ENCODE data around the gene CCDC117.

CCDC117 gene

DNA sequence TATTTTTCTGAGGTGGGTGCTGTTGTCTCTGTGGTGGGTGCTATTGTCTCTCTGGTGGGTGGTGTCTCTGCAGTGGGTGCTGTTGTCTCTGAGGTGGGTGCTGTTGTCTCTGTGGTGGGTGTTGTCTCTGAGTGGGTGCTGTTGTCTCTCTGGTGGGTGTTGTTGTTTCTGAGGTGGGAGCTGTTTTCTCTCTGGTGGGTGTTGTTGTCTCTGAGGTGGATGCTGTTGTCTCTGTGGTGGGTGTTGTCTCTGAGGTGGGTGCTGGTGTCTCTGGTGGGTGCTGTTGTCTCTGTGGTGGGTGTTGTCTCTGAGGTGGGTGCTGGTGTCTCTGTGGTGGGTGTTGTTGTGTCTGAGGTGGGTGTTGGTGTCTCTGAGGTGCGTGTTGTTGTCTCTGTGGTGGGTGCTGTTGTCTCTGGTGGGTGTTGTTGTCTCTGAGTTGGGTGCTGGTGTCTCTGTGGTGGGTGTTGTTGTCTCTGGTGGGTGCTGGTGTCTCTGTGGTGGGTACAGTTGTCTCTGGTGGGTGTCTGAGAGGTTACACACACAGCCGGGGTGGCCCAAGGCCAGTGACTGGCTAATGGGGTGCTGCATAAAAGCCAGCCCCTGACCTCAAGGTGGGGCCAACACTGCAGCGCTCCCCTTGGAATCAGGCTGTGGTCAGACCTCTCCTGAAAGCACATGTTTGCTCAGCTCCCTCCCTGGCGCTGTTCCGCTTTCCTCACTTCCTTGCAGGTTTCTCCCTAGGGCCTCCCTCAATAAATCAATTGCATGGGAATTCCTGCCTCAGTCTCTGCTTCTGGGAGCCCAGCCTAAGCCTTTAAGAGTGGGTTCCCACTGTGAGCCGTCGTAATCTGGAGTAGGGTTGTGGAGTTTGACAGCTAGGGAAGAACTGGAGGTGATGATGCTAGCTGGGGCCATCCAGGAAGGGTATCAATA is 58.9 kb downstream of the CCDC117 start:
- DNase-seq, result no peak

DNA sequence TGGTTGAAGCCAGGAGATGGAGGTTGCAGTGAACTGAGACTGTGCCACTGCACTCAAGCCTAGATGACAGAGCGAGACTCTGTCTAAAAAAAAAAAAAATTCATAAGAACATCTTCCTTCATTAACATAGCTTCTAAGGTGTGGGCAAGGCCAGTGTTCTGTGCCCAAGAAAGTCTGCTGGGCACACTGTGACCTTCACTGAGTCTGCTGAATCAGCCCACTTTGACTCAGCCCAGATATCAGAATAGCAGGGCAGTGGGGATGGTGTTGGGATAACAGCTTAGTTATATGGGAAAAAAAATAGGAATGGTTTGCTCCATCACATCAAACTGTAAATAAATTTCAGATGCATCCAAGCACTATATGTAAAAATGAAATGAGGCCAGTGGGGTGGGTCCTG is 60.2 kb downstream of the CCDC117 start:
- DNase-seq, result no peak

DNA sequence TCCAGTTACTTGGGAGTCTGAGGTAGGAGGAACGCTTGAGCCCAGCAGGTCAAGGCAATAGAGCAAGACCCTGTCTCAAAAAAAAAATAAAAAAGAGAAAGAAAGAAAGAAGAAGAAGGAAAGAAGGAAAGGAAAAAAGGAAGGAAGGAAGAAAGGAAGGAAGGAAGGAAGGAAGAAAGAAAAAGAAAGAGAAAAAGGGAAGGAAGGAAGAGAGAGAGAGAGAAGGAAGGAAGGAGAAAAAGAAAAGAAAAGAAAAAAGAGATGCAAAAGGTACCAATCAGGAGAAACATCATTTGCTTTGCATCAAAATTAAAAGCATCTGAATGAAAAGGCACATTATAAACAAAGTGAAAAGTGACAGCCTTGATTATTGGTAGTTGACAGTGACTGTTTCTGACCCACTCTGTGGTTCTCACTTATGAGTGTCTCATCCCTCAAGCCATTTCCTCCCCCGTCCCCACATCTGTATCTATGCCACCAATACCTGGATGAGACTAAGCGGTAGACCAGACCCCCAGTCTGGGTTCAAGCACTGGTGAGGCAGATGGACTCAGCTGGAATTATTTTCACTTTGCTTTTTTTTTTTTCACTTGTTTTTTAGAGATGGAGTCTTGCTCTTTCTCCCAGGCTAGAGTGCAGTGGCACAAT is 60.9 kb downstream of the CCDC117 start:
- DNase-seq, result no peak

DNA sequence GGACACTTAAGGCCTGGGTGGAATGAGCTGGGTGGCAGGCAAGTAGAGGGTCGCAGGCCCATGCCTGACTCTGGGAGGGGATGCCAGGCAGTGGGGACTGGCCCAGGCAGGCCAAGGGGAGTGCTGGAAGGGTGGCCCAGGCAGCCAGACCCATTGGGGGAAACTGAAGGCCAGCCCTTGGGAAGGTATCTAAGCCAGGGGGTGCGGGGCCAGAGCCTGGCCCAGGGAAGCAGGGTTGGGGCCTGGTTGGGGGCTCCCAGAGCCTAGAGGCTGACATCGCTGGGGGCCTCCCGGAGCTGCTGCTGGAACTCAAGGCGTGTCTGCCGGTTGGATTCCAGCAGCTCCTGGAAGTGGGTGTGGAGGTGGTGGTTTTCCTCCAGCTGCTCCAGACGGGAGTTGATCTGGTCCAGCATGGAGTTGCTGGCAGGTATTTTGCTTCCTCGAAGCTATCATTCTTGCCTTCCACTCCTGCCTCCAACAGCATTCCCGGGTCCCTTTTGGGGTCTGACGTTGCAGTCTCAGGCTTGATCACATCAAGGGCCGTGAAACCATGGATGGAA is 63.2 kb downstream of the CCDC117 start:
- no peak for DNase-seq

DNA sequence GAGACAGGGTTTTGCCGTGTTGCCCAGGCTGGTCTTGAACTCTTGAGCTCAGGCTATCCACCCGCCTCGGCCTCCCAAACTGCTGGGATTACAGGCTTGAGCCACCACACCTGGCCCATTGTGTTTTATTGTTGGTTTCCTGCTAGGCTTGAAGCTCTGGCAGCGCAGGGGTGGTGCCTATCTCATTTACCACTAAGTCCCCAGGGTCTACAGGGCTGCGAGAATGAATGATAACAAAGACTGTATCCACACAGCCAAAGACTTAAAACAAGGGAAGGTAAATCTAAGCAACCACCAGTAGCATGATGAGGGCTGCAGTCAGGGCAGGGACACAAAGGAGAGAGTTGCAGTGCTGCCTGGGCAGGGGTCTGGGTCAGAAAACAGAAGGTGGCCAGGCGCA is 65.1 kb downstream of the CCDC117 start:
- no peak for DNase-seq
